Subcutaneous abdominal adipose tissue (tissue), 5 donors: ENCODE data around the gene PAFAH2.

Experiments
- H3K27ac ChIP-seq: one replicate; pipeline ENCODE4 v1.7.0; 2013; ENCODE audit warnings: low read depth, mild to moderate bottlenecking, inconsistent platforms, low read length, moderate library complexity
- H3K27me3 ChIP-seq, 5 donors: one replicate each; pipeline ENCODE4 v1.7.0; 2013; ENCODE audit warnings: low read length in 5 of 5, inconsistent platforms in 1 of 5; ENCODE audit not compliant: control insufficient read depth in 5 of 5, insufficient read depth in 4 of 5
- H3K36me3 ChIP-seq, 5 donors: one replicate each; pipeline ENCODE4 v1.7.0; 2013; ENCODE audit warnings: low read length in 5 of 5; ENCODE audit not compliant: control insufficient read depth in 5 of 5, insufficient read depth in 5 of 5
- H3K4me1 ChIP-seq, 5 donors: one replicate each; pipeline ENCODE4 v1.7.0; 2013; ENCODE audit warnings: low read length in 5 of 5, mild to moderate bottlenecking in 3 of 5, moderate library complexity in 1 of 5; ENCODE audit not compliant: control insufficient read depth in 5 of 5, insufficient read depth in 5 of 5
- H3K4me3 ChIP-seq, 5 donors: one replicate each; pipeline ENCODE4 v1.7.0; 2013; ENCODE audit warnings: low read length in 5 of 5, low read depth in 1 of 5
- H3K9ac ChIP-seq, 5 donors: one replicate each; pipeline ENCODE4 v1.7.0; 2013; ENCODE audit warnings: low read length in 5 of 5, mild to moderate bottlenecking in 4 of 5, moderate library complexity in 3 of 5
- H3K9me3 ChIP-seq, 5 donors: one replicate each; pipeline ENCODE4 v1.7.0; 2013; ENCODE audit warnings: low read length in 5 of 5; ENCODE audit not compliant: control insufficient read depth in 5 of 5
- donor health status: healthy.
- donor health status: healthy.
- donor health status: healthy.
- donor health status: healthy.
- donor health status: healthy.

Gene PAFAH2

DNA sequence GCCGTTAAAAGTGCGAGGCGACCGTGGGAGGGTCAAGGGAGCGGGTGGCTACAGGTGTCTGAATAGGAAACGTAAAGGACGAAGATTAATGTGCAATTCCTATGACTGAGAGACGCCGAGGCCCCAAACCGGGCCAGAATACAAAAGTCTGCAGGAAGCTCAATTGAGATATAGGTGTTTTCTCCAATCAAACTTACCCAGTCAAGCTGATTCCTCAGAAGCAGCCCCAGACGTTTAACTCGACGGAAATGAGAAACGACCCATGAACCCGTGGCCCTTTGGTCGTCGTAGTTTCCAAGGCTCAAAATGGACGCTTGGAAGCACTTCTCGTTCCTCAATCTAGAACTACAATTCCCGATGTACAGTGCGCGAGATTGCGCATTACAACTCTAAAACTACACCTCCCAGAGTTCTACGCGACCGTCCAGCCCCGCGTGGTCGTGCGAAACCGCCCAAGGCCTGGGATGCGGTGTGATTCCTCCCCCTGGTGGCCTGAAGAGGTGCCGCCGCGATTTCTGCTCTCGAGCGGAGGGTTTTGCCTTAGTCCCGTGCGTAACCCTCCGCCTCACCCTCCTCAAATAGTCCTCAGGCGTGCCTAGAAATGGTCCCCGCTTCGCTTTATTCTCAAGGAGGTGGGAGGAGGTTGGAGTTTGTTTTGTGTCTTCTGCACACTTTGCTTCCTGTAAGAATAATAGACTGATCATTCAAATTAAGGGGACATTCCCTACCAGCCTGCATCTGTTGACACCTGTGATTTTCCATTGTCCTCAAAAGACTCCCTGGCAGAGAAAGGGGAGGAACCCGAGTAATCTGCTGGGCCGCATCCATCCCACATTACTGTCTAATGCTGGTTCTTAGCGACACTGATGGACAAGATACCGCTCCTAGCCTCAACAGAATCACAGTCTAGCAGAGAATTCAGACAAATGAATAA is at the start of gene PAFAH2:
PAFAH2 (minus strand) TSS at position 236 of the 934 bp plus-strand sequence. CDS start 7,247 bp downstream, outside the sequence.
- H3K9ac ChIP-seq, result peak within 1 kb of the TSS; percentile 65 to 90 (median 88)
- H3K27ac ChIP-seq, result peak within 1 kb of the TSS; percentile 92
- H3K27me3 ChIP-seq, result no peaks in the 10 kb centered on the region
- H3K36me3 ChIP-seq, result no peaks in the 10 kb centered on the region
- peaks cover 8 to 21% (median 20%) of the 10 kb centered on the region in 5 donors for H3K4me1 ChIP-seq
- H3K9me3 ChIP-seq, result no peaks in the 10 kb centered on the region
- peak within 1 kb of the TSS; percentile 72 to 87 (median 78) for H3K4me3 ChIP-seq

DNA sequence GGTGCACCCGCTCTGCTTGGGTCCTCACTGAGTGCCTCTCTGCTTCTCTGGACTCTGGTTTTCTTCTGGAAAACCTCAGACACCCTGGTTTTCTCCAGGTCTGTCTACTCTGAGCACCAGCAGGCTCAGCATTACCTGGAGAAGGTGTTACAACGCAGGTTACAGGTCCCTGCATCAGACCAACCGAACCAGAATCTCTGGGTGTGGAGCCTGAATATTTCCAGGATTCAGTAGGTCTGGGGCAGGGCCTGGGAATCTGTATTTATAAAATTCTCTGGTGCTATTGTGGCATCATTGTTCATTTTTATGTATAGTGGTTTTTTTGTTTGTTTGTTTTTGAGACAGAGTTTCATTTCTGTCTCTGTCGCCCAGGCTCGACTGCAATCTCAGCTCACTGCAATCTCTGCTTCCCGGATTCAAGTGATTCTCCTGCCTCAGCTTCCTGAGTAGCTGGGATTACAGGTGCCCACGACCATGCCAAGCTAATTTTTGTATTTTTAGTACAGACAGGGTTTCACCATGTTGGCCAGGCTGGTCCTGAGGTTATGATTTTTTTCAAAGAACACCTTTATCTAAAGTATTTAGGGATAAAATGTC is 49.5 kb upstream of the PAFAH2 start:
- Histone ChIP-seq H3K9ac (no peak overlapping the region), H3K27me3 (peaks cover 34 to 52% (median 48%) of the 10 kb centered on the region in 5 donors), H3K36me3 (no peaks in the 10 kb centered on the region), H3K4me1 (peaks cover 0 to 12% (median 3%) of the 10 kb centered on the region in 5 donors), H3K27ac (no peak overlapping the region), H3K9me3 (no peaks in the 10 kb centered on the region), H3K4me3 (no peak overlapping the region)

DNA sequence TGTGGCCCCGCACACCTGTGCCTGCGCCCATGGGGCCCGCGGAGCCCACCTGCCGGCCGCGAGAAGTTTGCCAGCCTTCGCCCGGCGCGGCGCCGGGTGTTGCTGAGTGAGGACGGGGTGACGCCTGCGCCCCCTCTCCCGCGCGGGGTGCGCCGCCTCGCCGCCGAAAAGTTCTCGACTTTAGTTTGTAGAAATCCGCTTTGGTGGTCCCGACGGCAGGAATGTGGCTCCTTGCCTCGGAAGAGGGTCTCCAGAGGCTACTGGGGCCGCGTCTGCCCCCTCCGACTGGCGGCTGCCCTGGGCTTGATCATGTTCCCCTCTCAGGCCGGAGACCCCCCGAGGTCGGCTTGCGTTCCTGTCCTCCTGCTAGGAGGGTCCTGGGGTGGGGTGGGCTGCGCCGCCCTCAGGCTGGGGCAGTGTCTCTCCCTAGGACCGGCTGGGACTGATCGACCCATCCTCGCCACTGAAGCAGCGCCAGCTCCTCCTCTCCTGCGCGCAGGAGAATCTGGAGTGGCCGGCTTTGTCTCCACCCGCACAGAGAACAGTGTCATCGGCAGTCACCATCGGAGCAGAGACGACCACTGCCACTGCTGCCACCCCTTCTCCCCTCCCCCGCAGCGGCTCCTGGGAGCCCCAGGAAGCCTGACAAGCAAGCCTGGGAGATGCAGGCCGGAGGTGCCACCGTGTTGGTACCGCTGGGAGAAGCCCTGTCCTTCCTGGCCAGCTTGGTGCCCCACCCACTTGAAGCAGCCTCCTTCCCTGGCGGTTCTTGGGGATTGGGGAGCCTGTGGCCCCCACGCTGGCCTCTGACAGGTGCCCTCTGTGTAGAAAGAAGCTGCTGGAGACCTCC is 48.6 kb upstream of the PAFAH2 start:
- peak overlapping the region in 1 of 5 donors; percentile 5 for H3K4me3 ChIP-seq
- peaks cover 0 to 12% (median 3%) of the 10 kb centered on the region in 5 donors for H3K4me1 ChIP-seq
- H3K9me3 ChIP-seq, result no peaks in the 10 kb centered on the region
- H3K27ac ChIP-seq, result no peak overlapping the region
- H3K36me3 ChIP-seq, result no peaks in the 10 kb centered on the region
- peaks cover 38 to 59% (median 56%) of the 10 kb centered on the region in 5 donors for H3K27me3 ChIP-seq
- H3K9ac ChIP-seq, result no peak overlapping the region

DNA sequence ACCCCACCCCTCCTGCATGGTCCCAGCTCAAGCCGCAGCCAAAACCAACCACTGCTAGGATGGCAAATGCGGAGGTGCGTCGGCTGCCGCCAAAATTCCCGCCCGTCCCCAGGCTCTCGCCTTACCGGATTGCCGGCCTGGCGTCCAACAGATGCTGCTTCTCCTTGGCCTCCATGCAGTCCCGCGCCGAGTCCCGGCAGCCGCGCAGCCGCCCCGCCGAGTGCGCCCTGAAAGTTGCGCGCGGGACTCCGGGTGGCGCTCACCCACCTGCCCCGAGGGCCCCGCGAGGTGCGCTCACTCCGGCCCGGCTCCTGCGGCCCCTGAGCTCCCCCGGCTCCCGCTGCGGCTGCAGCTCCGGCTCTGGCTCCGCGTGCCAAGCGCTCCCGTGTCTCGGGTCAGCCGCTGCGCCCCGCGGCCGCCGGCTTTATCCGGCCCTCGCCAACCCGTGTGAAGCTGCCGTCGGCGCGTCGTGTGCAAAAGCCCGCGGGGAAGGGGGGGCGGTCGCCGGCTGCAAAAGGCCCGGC is 47.9 kb upstream of the PAFAH2 start, which contains the start of gene SLC30A2:
SLC30A2 (minus strand) TSS at position 397 of the 524 bp plus-strand sequence; CDS start at position 175, 222 bp downstream.
- Histone ChIP-seq H3K4me1 (peaks cover 0 to 12% (median 3%) of the 10 kb centered on the region in 5 donors), H3K4me3 (peak within 1 kb of the TSS in 1 of 5 donors; percentile 5), H3K9ac (no peak within 1 kb of the TSS), H3K36me3 (no peaks in the 10 kb centered on the region), H3K27me3 (peaks cover 38 to 63% (median 58%) of the 10 kb centered on the region in 5 donors), H3K27ac (no peak within 1 kb of the TSS), H3K9me3 (no peaks in the 10 kb centered on the region)

DNA sequence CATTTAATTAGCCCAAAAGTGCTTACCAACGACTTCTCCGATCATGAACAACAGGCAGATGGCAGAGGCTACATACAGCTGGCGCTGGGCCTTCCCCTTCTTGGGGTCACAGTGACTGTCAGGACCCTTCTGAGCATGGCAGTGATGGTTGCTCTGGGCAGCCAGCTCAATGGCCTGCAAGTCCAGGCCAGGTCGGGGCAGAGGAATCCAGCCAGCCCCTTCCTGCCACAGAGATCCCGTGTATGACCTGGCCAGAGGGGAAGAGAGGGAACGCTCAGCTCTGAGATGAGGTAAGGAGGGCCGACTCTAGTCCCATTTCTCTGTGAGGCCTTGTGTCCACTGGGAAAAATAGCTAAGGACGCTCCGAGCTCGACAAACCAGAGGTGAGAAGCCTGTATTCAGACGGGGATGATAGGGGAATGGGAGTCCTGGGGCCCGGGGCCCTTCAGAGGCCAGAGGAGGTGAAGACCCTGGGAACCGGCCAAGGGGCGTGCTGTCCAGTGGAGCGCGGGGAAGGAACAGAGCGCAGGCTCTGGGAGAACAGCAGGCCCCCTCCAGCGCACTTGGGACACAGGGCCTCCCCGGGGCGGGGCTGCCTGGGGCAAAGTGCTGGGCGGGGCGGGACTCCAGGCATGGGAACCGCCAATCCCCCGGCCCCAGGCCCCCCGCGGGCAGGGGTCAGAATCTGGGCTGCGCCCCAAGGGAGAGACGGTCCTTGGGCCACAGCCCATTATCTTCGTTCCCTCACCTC is 47.3 kb upstream of the PAFAH2 start:
- Histone ChIP-seq H3K9ac (no peak overlapping the region), H3K4me3 (no peak overlapping the region), H3K36me3 (no peaks in the 10 kb centered on the region), H3K27ac (no peak overlapping the region), H3K27me3 (peaks cover 38 to 63% (median 58%) of the 10 kb centered on the region in 5 donors), H3K9me3 (no peaks in the 10 kb centered on the region), H3K4me1 (peaks cover 0 to 12% (median 3%) of the 10 kb centered on the region in 5 donors)

DNA sequence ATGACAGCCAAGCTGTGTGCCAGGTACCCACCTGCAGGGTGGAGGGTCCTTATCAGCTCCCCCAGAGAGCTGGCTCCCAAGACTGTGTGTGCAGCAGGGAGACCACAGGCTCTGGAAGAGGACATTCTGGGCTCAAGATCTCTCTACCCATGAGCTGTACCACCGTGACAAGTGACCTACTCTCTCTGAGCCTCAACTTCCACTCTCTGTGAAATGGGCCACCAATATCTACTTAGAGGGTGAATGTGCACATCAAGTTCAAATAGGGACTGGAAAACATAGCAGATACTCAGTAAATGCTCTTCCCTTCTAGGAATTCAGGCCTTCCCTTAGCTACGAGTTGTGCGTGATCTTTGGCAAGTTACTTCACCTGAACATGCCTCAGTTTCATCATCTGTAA is 46.6 kb upstream of the PAFAH2 start:
- no peak overlapping the region for H3K4me3 ChIP-seq
- no peaks in the 10 kb centered on the region for H3K9me3 ChIP-seq
- H3K27me3 ChIP-seq, result peaks cover 36 to 61% (median 57%) of the 10 kb centered on the region in 5 donors

DNA sequence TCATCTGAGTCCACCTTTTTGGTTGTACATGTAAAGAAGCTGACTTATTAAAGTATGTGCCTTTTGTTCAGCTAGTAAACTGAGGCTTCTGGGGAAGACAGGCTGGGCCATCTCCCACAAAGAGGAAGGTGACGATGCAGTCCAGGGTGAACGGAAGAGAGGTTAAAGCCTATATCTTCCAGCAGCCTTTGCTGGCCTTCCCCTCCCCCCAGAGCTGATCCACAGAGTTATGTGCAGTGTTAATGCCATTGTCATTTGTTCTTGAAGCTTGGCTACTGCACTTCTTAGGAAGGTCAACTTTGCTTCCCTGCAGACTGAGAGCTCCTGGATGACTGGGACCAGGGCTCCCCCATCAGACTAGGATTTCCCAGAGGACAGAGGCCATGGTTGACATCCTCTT is 45.9 kb upstream of the PAFAH2 start:
- Histone ChIP-seq H3K9ac (no peak overlapping the region), H3K9me3 (no peaks in the 10 kb centered on the region), H3K4me1 (peaks cover 0 to 12% (median 3%) of the 10 kb centered on the region in 5 donors), H3K27ac (no peak overlapping the region), H3K27me3 (peaks cover 35 to 60% (median 54%) of the 10 kb centered on the region in 5 donors), H3K4me3 (no peak overlapping the region), H3K36me3 (no peaks in the 10 kb centered on the region)

More for the DNA sequence above, 46.6 kb upstream of the PAFAH2 start:
- H3K4me1 ChIP-seq, result peaks cover 0 to 12% (median 3%) of the 10 kb centered on the region in 5 donors
- H3K9ac ChIP-seq, result no peak overlapping the region
- no peaks in the 10 kb centered on the region for H3K36me3 ChIP-seq
- H3K27ac ChIP-seq, result no peak overlapping the region

DNA sequence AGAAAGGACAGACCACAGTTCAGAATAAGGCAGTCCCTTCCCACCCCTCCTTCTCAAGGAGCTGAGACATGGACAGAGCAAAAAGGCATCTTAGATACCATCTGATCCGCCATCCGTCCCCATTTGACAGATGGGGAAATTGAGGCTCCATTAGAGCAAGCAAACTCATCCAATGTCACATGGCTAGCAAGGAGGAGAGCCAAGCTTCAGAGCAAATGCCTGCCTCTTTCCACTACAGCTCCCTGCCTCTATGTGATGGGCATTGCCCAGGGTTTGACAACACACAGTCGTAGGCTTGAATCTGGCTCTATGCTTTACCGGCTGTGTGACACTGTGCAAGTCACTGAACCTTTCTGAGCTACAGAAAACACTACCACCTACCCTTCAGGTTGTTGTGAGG is 44.1 kb upstream of the PAFAH2 start:
- no peaks in the 10 kb centered on the region for H3K36me3 ChIP-seq
- H3K4me1 ChIP-seq, result peaks cover 0 to 12% (median 3%) of the 10 kb centered on the region in 5 donors
- no peaks in the 10 kb centered on the region for H3K9me3 ChIP-seq
- peaks cover 32 to 53% (median 49%) of the 10 kb centered on the region in 5 donors for H3K27me3 ChIP-seq
- no peak overlapping the region for H3K27ac ChIP-seq
- H3K9ac ChIP-seq, result no peak overlapping the region
- no peak overlapping the region for H3K4me3 ChIP-seq

DNA sequence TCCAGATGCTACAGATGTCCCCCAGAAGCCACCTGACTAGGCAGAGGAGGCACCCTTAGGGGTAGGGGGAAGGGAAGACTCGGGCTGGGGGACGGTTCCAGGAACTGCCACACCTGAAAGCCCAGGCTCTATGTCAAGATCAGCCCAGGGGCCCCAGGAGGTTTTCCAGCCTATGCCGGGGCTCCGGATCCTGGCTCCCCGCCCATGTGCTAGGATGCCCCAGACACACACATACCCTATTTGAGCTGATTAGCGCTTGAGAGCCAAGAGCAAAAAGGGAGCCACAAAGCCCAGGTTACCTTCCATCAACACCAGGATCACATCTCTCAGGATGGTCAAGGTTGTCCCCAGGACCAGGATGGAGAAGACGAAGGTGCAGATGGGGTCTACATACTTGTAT is 43.5 kb upstream of the PAFAH2 start:
- no peak overlapping the region for H3K27ac ChIP-seq
- H3K9ac ChIP-seq, result no peak overlapping the region
- H3K4me1 ChIP-seq, result peaks cover 0 to 10% (median 3%) of the 10 kb centered on the region in 5 donors
- peaks cover 29 to 48% (median 43%) of the 10 kb centered on the region in 5 donors for H3K27me3 ChIP-seq
- no peak overlapping the region for H3K4me3 ChIP-seq
- no peaks in the 10 kb centered on the region for H3K9me3 ChIP-seq
- H3K36me3 ChIP-seq, result no peaks in the 10 kb centered on the region
